Right kidney (tissue), 1 donor: Measurements from ENCODE around the gene ZNF821.
"Not testable (repeated sequence)": the region's sequence is repeated elsewhere in the genome, so short reads cannot be mapped to it uniquely, and the experiment has no call there.

Experiments used
- DNase-seq: peaks from one replicate; pipeline ENCODE4 v3.0.0-alpha.2; 2016

The ZNF821 gene

GRCh38 chr16:71902656-71903365 is 18.8 kb upstream of the ZNF821 start:
- no peak for DNase-seq

- DNase-seq: no peak
Measured at GRCh38 chr16:71899171-71899570, 15.2 kb upstream of the ZNF821 start.

GRCh38 chr16:71896764-71897368 is 12.9 kb upstream of the ZNF821 start:
- no peak for DNase-seq

- peak; percentile 94 for DNase-seq
Measured at GRCh38 chr16:71895679-71896365, 11.8 kb upstream of the ZNF821 start.

DNA sequence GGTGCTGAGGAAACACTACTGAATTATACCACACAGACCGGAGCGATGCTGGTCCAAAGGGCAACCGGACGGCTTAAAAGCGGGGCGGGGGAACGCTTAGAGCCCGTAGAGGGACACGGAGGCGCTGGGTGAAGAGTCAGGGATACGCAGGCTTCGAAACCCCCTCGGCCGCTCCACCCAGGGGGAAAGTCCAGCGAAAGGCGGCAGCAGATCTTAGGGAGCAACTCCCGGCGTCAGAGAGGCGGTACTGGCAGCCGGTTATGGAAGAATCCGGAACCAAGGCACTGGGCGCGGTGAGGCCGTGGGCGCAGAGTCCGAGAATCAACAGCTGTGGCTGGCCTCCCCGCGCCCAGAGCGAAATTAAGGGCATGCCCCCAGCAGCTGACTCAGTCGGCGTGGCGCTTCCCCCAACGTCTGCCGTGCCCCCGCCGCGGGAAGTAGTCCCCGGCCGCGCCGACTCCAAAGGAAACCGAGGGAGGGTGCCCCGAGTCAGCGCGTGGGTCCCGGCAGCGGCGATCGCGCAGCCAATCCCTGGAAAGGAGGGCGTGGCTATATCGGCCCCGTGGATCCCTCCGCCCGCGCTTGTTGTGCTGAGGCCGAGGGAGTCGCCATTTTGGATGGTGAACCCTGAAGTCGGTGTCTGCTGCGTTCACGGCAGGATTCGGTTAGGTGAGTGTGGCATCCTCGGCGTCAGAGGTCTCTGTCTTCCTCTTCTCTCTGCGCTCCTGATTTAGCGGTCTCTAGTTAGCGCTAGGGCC is 11.1 kb upstream of the ZNF821 start, which contains the start of gene IST1:
TSS of gene IST1 (plus strand) at position 611 of the 758 bp plus-strand sequence. CDS start 20,110 bp downstream, outside the sequence.
- DNase-seq: peak; percentile 95

GRCh38 chr16:71894229-71894920 is 10.4 kb upstream of the ZNF821 start:
- peak; percentile 73 for DNase-seq

DNA sequence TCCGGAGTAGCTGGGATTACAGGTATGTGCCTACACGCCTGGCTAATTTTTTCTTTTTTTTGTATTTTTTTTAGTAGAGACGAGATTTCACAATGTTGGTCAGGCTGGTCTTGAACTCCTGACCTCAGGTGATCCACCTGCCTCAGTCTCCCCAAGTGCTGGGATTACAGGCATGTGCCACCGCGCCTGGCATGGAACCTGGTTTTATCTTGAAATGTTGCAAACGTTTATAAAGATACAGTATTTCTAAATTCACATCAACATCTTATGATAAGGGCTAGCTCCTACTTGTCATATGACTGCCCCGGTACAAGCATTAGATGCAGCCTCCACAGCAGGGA is 9.9 kb upstream of the ZNF821 start:
- no peak for DNase-seq

GRCh38 chr16:71889147-71889546 is 5.2 kb upstream of the ZNF821 start:
- DNase-seq: no peak

DNA sequence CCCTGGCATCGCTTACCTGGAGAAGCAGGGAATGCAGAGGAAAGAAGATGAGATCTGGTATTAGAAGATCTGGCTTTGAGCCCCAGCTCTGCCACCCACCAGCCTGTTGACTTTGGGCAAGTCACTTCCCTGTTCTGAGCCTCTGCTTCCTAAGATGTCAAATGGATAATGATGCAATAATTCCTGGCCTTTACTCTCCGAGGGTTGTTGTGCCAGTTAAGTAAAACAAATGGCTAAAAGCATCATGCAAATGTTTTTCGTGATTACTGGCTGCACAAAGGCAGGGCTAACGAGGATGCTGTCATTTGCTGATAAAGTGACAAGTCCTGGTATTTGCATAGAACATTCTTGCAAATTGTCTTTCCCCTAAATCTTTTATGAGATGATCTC is 1.3 kb upstream of the ZNF821 start:
- DNase-seq: no peak

DNA sequence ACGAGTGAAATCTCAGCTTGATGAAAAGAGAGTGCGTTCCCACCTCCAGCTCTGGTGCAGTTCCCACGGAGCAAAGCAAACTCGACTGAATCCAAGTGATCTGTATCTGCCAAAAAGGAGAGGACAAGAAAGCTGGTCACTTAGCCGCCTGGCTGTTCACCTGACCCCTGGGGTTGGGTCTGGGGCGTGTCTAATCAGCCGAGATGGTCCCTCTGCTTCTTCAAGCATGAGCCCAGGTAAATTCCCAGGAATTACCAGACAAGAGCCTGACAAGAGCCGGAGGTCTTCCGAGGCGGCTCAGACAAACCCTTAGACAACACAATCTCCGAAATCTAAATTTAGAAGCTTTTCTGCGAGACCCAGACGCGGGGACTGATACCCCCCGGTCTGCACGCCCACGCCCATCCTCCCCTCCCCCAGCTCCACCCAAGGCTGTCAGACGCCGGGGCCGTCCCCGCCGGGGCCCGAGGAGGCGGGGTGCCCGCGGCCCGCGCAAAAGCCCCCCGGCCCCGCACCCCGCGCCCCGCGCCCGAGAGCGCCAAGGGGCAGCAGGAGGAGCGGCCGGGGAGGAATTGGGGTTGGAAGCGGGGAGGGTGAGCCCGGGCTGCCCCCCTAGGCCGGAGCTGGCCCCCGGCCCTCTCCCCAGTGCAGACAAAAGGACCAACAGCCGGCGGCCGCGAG is 674 bp downstream of the ZNF821 start:
- peak; percentile 77 for DNase-seq

DNA sequence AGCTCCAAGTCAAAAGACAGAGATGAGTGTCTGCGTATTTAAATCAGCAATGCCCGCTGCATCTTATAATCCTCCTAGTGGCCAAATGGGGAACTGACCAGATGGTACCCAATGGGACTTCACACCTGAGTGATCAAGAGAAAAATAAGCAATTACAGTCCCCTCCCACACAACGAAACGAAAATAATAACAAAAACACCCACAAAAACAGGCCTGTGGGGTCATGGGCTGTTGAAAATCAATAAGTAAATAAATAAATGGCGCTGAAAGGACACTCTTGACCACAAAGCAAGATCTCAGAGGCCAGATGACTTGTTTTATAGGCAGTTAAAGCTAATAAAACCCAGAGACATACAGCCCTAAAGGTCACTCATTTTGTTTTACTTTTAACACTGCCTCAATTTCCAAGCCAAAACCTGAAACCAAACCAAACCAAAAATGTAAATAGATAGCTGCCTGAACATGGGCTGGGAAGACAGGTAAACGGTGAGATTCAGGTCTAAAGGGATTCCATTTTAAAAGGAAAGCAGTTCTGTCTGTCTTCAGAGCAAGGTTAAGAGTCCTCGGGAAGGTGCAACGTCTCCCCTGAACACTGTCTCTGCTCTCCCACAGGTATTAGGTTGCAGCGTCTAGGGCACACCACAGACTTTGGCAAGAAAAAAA is 1.3 kb downstream of the ZNF821 start:
- peak; percentile 55 for DNase-seq

DNA sequence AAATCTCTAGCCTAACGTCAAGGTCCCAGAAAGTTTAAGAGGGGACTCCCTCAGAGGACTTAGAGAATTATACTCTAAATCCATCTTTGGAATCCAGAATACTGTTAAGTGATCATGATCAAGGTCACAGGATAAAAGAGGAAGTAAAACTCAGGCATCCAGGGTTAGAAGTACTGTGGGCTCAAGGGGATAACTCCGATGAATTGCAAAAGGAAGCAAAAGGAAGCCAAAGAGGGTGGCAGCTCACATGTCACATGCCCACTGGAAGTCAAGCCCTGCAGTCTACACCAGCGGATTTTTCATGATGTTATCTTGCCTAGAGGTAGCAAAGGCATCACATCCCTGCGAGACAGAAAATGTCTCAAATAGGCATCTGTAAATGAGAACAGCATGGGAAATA is 3.8 kb downstream of the ZNF821 start:
- no peak for DNase-seq

GRCh38 chr16:71878911-71879310 is 5.1 kb downstream of the ZNF821 start:
- no peak for DNase-seq

DNA sequence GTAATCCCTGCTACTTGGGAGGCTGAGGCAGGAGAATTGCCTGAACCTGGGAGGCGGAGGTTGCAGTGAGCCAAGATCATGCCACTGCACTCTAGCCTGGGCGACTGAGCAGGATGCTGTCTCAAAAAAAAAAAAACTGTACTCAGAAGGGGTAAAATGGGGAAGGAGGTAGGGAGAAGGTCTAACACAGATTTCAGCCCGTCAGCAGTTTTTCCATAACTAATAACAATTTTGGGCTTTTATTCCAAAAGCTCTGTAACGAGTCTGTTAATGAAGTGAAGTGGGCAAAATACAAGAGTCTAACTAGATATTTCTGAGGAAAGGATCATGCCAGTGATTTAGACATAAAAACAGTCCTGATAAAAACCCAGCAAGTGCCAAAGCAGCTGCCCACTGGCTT is 10.8 kb downstream of the ZNF821 start:
- DNase-seq: no peak

DNA sequence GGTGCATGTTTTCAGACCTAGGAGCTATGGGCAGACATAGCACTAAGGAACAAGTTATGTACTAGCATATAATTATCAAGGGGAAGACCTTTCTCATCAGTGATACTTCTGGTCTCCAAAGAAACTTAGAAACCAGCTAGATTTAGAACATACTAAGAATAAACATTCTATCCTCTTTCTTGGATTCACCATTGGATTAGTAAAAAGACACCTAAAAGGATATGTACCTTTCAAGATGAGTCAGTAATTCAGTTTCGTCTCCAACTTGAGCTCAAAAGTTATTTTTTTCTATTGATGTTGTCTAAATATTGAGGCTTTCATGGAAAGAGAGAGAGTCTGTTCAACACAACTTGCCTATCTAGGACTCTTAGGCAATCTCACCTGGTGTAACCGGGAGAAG is 13.2 kb downstream of the ZNF821 start:
- DNase-seq: no peak

GRCh38 chr16:71869089-71869488 is 14.9 kb downstream of the ZNF821 start:
- DNase-seq: no peak

- DNase-seq: no peak
Measured at GRCh38 chr16:71867939-71868338, 16.0 kb downstream of the ZNF821 start.

DNA sequence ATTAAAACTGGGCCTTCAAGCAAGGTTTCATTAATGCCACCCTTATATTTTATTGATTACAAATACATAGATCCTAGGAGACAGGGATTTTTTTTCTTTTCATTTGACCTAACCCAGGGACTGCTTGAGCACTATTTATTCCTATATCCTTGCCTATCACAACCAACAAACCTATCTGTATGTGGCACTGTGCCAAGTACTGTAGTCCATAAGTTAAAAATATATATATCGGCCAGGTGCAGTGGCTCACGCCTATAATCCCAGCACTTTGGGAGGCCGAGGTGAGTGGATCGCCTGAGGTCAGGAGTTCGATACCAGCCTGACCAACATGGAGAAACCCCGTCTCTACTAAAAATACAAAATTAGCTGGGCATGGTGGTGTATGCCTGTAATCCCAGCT is 16.8 kb downstream of the ZNF821 start:
- not testable (repeated sequence) for DNase-seq

DNA sequence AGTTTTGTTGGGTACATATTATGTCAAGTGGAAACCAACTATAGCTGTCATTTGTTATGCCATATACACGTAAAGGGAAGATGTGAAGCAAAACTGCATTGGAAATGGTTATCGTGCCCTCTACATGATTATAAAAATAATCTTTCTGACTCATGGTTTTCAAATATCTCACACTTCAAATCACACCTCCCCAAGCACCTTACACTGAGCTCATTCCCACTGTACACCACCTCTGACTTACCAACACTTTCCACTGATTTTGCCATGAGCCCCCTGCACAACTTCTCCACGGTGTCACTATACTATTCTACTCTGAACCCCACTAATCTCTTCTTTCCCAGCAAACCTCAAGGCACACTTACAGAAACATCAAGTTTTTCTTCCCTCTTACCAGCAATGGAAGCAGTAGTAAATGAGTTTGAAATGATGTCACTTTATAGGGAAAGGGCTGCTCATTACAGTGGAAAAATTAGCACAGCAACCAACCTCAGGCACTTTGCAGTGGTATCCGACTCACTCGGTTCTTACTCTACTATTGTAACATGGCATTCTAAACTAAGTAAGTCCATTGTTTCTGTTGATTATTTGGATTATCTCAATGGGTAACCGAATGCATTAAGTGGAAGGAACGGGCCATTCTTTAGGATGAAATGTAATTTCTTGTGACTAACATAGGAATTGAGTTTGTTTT is 18.7 kb downstream of the ZNF821 start:
- DNase-seq: no peak

- DNase-seq: no peak
Measured at GRCh38 chr16:71863995-71864394, 20.0 kb downstream of the ZNF821 start.
